H9 (cell line): ENCODE results near the gene MAPK8IP1. TPM values are rescaled to one million over a fixed set of nuclear protein-coding genes. Genes with fewer than 3 reads are reported as not detected.

ENCODE experiments used
- DNase-seq: peaks from one replicate; pipeline ENCODE4 v3.0.0-alpha.2; 2017
- H2AFZ ChIP-seq: one replicate; pipeline ENCODE4 v1.6.1; 2013; ENCODE audit warnings: mild to moderate bottlenecking, low read length, control low read depth, moderate library complexity
- H2AK5ac ChIP-seq: 2 replicates; pipeline ENCODE4 v1.6.1; 2013; ENCODE audit warnings: low read length, control low read depth, mixed read lengths; ENCODE audit not compliant: insufficient read length
- H2BK120ac ChIP-seq: one replicate; pipeline ENCODE4 v1.6.1; 2013; ENCODE audit warnings: low read depth, mild to moderate bottlenecking, low read length, control low read depth, inconsistent platforms; ENCODE audit not compliant: poor library complexity, severe bottlenecking
- H2BK12ac ChIP-seq: 2 replicates; pipeline ENCODE4 v1.6.1; 2013; ENCODE audit warnings: low read length, control low read depth, mixed read lengths, low read depth; ENCODE audit not compliant: insufficient read length
- H2BK15ac ChIP-seq: 2 replicates; pipeline ENCODE4 v1.6.1; 2013; ENCODE audit warnings: low read depth, low read length, control low read depth
- H2BK20ac ChIP-seq: one replicate; pipeline ENCODE4 v1.6.1; 2013; ENCODE audit warnings: low read depth, mild to moderate bottlenecking, low read length, control low read depth, inconsistent platforms; ENCODE audit not compliant: poor library complexity, severe bottlenecking
- H2BK5ac ChIP-seq: 2 replicates; pipeline ENCODE4 v1.6.1; 2013; ENCODE audit warnings: low read length, control low read depth, mixed read lengths; ENCODE audit not compliant: insufficient read length
- H3K14ac ChIP-seq: 2 replicates; pipeline ENCODE4 v1.6.1; 2013; ENCODE audit warnings: low read length, control low read depth; ENCODE audit not compliant: insufficient read depth
- H3K18ac ChIP-seq: 2 replicates; pipeline ENCODE4 v1.6.1; 2013; ENCODE audit warnings: low read depth, mild to moderate bottlenecking, mixed read lengths, low read length, control low read depth; ENCODE audit not compliant: insufficient read length
- H3K23ac ChIP-seq: 2 replicates; pipeline ENCODE4 v1.6.1; 2013; ENCODE audit warnings: low read length, control low read depth, mixed read lengths, low read depth; ENCODE audit not compliant: insufficient read length
- H3K23me2 ChIP-seq: 2 replicates; pipeline ENCODE4 v1.6.1; 2013; ENCODE audit warnings: low read depth, mild to moderate bottlenecking, mixed read lengths, low read length, control low read depth; ENCODE audit not compliant: insufficient read length, poor library complexity, severe bottlenecking
- H3K27ac ChIP-seq: 2 replicates; pipeline ENCODE4 v1.5.1; 2013; ENCODE audit warnings: low read length, control low read depth, mixed read lengths, low read depth; ENCODE audit not compliant: insufficient read length
- H3K27me3 ChIP-seq: 2 replicates; pipeline ENCODE4 v1.6.1; 2013; ENCODE audit warnings: low read length, control low read depth, inconsistent platforms; ENCODE audit not compliant: insufficient read depth
- H3K4ac ChIP-seq: 2 replicates; pipeline ENCODE4 v1.6.1; 2013; ENCODE audit warnings: low read depth, mild to moderate bottlenecking, control low read depth, inconsistent platforms, low read length, moderate library complexity
- H3K4me1 ChIP-seq: 2 replicates; pipeline ENCODE4 v1.6.1; 2013; ENCODE audit warnings: low read length, control low read depth, inconsistent platforms; ENCODE audit not compliant: insufficient read depth
- H3K4me2 ChIP-seq: 2 replicates; pipeline ENCODE4 v1.6.1; 2013; ENCODE audit warnings: low read length, control low read depth, mixed read lengths; ENCODE audit not compliant: insufficient read length, insufficient read depth
- H3K56ac ChIP-seq: 2 replicates; pipeline ENCODE4 v1.6.1; 2013; ENCODE audit warnings: low read depth, mild to moderate bottlenecking, mixed read lengths, low read length, control low read depth; ENCODE audit not compliant: insufficient read length
- H3K79me1 ChIP-seq: 2 replicates; pipeline ENCODE4 v1.6.1; 2013; ENCODE audit warnings: low read depth, mild to moderate bottlenecking, moderate library complexity, low read length, control low read depth, inconsistent platforms; ENCODE audit not compliant: insufficient read depth, poor library complexity, severe bottlenecking
- H3K79me2 ChIP-seq: 2 replicates; pipeline ENCODE4 v1.6.1; 2013; ENCODE audit warnings: low read length, control low read depth, inconsistent platforms; ENCODE audit not compliant: insufficient read depth
- H3K9ac ChIP-seq: 2 replicates; pipeline ENCODE4 v1.6.1; 2013; ENCODE audit warnings: low read length, control low read depth, mixed read lengths; ENCODE audit not compliant: insufficient read length; ENCODE audit errors: extremely low read depth
- H3K9me3 ChIP-seq: one replicate; pipeline ENCODE4 v1.6.1; 2013; ENCODE audit warnings: low read depth, low read length, inconsistent platforms; ENCODE audit not compliant: control insufficient read depth
- H3T11ph ChIP-seq: one replicate; pipeline ENCODE4 v1.6.1; 2013; ENCODE audit warnings: mild to moderate bottlenecking, low read length, control low read depth, inconsistent platforms
- H4K20me1 ChIP-seq: one replicate; pipeline ENCODE4 v1.6.1; 2013; ENCODE audit not compliant: control insufficient read depth, insufficient read length, insufficient read depth
- H4K5ac ChIP-seq: 2 replicates; pipeline ENCODE4 v1.6.1; 2013; ENCODE audit warnings: low read depth, mild to moderate bottlenecking, mixed read lengths, low read length, control low read depth; ENCODE audit not compliant: insufficient read length
- H4K8ac ChIP-seq: replicated peaks from 2 replicates; pipeline ENCODE4 v1.6.1; 2013; ENCODE audit warnings: low read length, control low read depth, mixed read lengths, low read depth; ENCODE audit not compliant: insufficient read length
- H4K91ac ChIP-seq: 2 replicates; pipeline ENCODE4 v1.6.1; 2013; ENCODE audit warnings: low read depth, mild to moderate bottlenecking, moderate library complexity, mixed read lengths, low read length, control low read depth; ENCODE audit not compliant: insufficient read length
- H3K27ac Mint-ChIP-seq, 3 experiments: 2 replicates in 2 of 3; 3 replicates in 1 of 3; pipeline ENCODE4 v1.8.0; 2020 to 2021; ENCODE audit warnings: mixed read lengths in 3 of 3, mild to moderate bottlenecking in 1 of 3, moderate library complexity in 1 of 3
- H3K27me3 Mint-ChIP-seq: 2 replicates; pipeline ENCODE4 v1.8.0; 2021; ENCODE audit warnings: low read depth, mild to moderate bottlenecking, moderate library complexity, mixed read lengths
- H3K36me3 Mint-ChIP-seq, 3 experiments: 2 replicates in 2 of 3; 3 replicates in 1 of 3; pipeline ENCODE4 v1.8.0; 2020 to 2021; ENCODE audit warnings: low read depth in 3 of 3, mixed read lengths in 3 of 3; ENCODE audit not compliant: insufficient read depth in 1 of 3
- H3K4me1 Mint-ChIP-seq, 2 experiments: 2 replicates each; pipeline ENCODE4 v1.8.0; 2020; ENCODE audit warnings: mixed read lengths in 2 of 2
- H3K4me3 Mint-ChIP-seq, 2 experiments: 2 replicates in 1 of 2; 3 replicates in 1 of 2; pipeline ENCODE4 v1.8.0; 2020 to 2021; ENCODE audit warnings: mild to moderate bottlenecking in 2 of 2, mixed read lengths in 2 of 2, moderate library complexity in 1 of 2
- H3K9me3 Mint-ChIP-seq, 2 experiments: 2 replicates in 1 of 2; 3 replicates in 1 of 2; pipeline ENCODE4 v1.8.0; 2020; ENCODE audit warnings: mild to moderate bottlenecking in 2 of 2, mixed read lengths in 2 of 2, moderate library complexity in 1 of 2
- WGBS: extraction: QIAGEN DNeasy Blood & Tissue Kit; methylation state at CpG from one replicate; pipeline ENCODE4 v1.1.7; 2013; ENCODE audit warnings: missing lambda C conversion rate, low lambda C conversion rate, mixed read lengths; ENCODE audit not compliant: insufficient read length; ENCODE audit errors: extremely low coverage; 5-methylcytosine and 5-hydroxymethylcytosine counted together
- total RNA-seq: library from RNA; stranded (reverse); gene quantifications from 2 replicates; pipeline ENCODE4 v1.2.1, GENCODE V29; 2021
- TF ChIP-seq, protein P1 (sequence below): fragments of 200-600 bp; sonication (generic); conservative IDR thresholded peaks from 3 replicates; pipeline ENCODE4 v1.8.0; 2021; ENCODE audit warnings: antibody characterized with exemption, mild to moderate bottlenecking

The MAPK8IP1 gene
- total RNA-seq, 1 experiment from 2014 or later = 30.2 TPM

DNA sequence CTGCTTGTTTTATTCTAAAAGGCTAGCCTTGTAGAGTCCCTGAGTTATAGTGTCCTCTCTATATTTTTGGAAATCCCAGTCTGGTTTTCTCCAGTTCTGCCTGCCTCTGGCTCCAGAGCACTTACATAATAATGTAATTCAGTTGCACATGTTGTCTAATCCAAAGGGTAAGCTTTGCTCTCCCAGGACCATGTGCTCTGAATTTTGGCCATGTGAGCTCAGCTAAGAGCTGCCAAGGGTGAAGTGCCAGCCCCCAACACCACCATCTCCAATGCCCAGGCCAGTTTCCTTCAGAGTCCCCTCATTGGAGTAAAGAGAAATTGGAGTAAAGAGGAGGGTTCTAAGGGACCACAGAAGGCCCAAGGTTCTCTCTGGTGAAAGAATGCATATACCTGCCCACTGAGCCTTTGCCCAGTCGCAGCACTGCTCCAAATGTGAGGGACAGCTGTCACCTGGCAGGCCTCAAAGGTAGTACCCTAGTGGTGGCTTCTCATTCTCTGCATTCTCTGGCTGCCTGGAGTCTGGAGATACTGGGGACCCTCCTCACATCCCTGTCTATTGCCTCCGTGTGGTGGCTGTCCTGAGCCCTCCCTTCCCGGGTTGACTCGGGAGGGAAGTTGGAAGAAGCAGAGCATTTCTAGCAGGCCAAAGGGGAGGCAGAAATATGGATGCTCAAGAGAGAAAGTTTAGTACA lies 33.3 kb upstream of the MAPK8IP1 start:
- no peak overlapping the region for H3K18ac ChIP-seq
- no peak overlapping the region for H2BK20ac ChIP-seq
- H3K4me3 Mint-ChIP-seq = peak overlapping the region in 1 of 2 experiments; percentile 66; a peak in 2 of 5 replicates
- no peaks in the 10 kb centered on the region for H4K20me1 ChIP-seq
- H4K8ac ChIP-seq = no peak overlapping the region
- peaks cover 4% of the 10 kb centered on the region for H3K27me3 Mint-ChIP-seq
- no peak overlapping the region for H2BK15ac ChIP-seq
- H3K4me1 ChIP-seq = peaks cover 2% of the 10 kb centered on the region; the same call in 1 of the 2 replicates
- no peak overlapping the region for H3K56ac ChIP-seq
- H3K9ac ChIP-seq = no peak overlapping the region
- WGBS = no CpG with 5 or more reads among the region's 4 CpGs
- peaks cover 44 to 52% of the 10 kb centered on the region in 2 experiments for H3K4me1 Mint-ChIP-seq
- H3K4me2 ChIP-seq = no peak overlapping the region
- no peak overlapping the region for H3K14ac ChIP-seq
- peak; percentile 66 for DNase-seq
- H3K27ac ChIP-seq = no peak overlapping the region
- H2AFZ ChIP-seq = no peak overlapping the region
- H4K5ac ChIP-seq = no peak overlapping the region
- H3K4ac ChIP-seq = no peak overlapping the region
- peaks cover 6% of the 10 kb centered on the region for H3K23me2 ChIP-seq
- H3K9me3 Mint-ChIP-seq = no peaks in the 10 kb centered on the region
- peak overlapping the region in 1 of 3 experiments; percentile 92; a peak in 3 of 7 replicates for H3K27ac Mint-ChIP-seq
- H2BK120ac ChIP-seq = no peak overlapping the region
- H3K9me3 ChIP-seq = no peaks in the 10 kb centered on the region
- no peak overlapping the region for H3K23ac ChIP-seq
- H3K79me2 ChIP-seq = no peaks in the 10 kb centered on the region; the same call in 1 of the 2 replicates
- no peaks in the 10 kb centered on the region for H3K79me1 ChIP-seq
- H2BK5ac ChIP-seq = no peak overlapping the region
- H3T11ph ChIP-seq = no peak overlapping the region
- H3K36me3 Mint-ChIP-seq = peaks cover 2 to 6% (median 5%) of the 10 kb centered on the region in 3 experiments; a peak in 6 of 7 replicates
- no peak overlapping the region for H4K91ac ChIP-seq
- TF ChIP-seq, protein P1, sequence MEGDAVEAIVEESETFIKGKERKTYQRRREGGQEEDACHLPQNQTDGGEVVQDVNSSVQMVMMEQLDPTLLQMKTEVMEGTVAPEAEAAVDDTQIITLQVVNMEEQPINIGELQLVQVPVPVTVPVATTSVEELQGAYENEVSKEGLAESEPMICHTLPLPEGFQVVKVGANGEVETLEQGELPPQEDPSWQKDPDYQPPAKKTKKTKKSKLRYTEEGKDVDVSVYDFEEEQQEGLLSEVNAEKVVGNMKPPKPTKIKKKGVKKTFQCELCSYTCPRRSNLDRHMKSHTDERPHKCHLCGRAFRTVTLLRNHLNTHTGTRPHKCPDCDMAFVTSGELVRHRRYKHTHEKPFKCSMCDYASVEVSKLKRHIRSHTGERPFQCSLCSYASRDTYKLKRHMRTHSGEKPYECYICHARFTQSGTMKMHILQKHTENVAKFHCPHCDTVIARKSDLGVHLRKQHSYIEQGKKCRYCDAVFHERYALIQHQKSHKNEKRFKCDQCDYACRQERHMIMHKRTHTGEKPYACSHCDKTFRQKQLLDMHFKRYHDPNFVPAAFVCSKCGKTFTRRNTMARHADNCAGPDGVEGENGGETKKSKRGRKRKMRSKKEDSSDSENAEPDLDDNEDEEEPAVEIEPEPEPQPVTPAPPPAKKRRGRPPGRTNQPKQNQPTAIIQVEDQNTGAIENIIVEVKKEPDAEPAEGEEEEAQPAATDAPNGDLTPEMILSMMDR = peak; percentile 24; the same call in 2 of the 3 replicates
- H2AK5ac ChIP-seq = no peak overlapping the region
- H3K27me3 ChIP-seq = no peaks in the 10 kb centered on the region
- H2BK12ac ChIP-seq = no peak overlapping the region
